Measurements from ENCODE around the gene CDH12.
"Not testable (repeated sequence)": the region's sequence is repeated elsewhere in the genome, so short reads cannot be mapped to it uniquely, and the experiment has no call there.

GRCh38 chr5:22164910-22165748 lies 688.0 kb downstream of the CDH12 start:
- not testable (repeated sequence) for TF ChIP-seq EGR1 (IDR thresholded peaks at IDR 0.05; ENCODE audit: low read depth in 2 of 2); CTCF (IDR thresholded peaks at IDR 0.05; ENCODE audit: low read depth, low read length, missing input control)
